OCI-M2 (cell line): Measurements from ENCODE around the gene P2RY14.
"Not testable (repeated sequence)": the region's sequence is repeated elsewhere in the genome, so short reads cannot be mapped to it uniquely, and the experiment has no call there.

ENCODE experiments used
- DNase-seq: peaks from one replicate; lab custom pipeline; 2025; ENCODE audit not compliant: unreplicated experiment; lab: John Stamatoyannopoulos, UW

P2RY14 gene

GRCh38 chr3:151191095-151191494, 87.2 kb downstream of the P2RY14 start:
- no peak for DNase-seq

GRCh38 chr3:151183265-151183671, 95.1 kb downstream of the P2RY14 start:
- no peak for DNase-seq

DNA sequence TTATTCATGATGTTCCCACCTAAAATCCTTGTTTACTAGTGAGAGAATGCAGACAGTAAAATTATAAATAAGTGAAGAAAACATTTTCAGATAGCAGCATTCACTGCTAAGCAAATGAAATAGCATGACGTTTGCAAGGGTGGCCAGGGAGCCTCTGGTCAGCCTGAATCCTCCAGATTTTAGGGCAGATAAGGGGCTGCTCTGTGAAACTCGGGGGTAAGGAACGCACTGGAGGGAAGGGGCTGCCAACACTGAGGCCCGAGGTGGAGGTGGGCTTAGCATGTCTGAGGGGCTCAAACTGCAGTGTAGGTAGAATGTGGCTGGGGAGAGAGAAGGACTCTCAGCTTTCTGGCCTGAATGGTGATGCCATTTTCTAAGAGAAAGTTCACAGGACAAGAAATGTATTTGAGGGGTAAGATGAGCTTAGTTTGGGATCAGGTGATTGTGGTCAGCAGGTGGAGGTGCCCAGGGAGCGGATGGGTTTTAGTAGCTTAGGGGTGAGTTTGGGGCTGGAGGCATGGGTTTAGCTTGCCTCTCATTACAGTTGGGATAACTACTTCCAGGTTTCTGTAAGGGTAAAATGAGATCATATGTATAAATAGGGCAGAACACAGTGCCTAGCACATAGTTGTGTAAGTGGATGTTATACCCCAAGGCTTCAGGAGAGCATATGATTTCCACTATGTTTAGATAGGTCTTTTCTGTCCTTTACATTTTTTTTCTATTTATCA, 95.8 kb downstream of the P2RY14 start:
- no peak for DNase-seq

- no peak for DNase-seq
Observed at GRCh38 chr3:151178208-151178845, 100.0 kb downstream of the P2RY14 start.

- DNase-seq, result no peak
Observed at GRCh38 chr3:151175952-151176351, 102.4 kb downstream of the P2RY14 start.

- DNase-seq, result no peak
Observed at GRCh38 chr3:151174351-151174750, 104.0 kb downstream of the P2RY14 start.

DNA sequence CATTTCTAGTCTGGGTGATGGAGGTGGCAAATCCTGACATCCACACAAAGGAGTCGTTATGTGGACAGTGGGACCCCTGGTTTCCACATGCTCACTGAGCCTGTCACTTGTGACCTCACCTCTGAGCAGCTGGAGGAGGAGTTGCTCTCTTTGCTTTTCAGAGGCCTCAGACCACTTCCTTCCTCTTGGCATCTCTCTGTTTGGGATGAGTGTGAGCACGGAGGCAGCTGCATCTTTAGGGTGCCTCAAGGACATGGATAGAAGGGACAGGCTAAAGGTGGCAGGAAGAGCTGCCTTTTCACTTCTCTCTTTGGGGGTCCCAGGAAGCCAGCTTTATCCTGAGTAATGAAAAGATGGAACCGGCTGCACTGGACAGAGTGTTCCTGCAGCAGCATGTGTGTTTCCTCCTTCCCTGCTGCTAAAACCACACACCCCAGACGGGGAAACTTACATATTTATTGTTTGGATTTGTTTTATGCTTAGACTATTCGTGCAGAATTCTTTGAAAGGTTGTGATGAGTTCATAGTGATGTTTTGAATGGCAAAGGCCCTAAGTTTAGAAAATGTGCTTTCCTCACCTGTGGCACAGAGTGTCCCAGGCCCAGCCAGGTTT, 107.1 kb downstream of the P2RY14 start:
- no peak for DNase-seq

DNA sequence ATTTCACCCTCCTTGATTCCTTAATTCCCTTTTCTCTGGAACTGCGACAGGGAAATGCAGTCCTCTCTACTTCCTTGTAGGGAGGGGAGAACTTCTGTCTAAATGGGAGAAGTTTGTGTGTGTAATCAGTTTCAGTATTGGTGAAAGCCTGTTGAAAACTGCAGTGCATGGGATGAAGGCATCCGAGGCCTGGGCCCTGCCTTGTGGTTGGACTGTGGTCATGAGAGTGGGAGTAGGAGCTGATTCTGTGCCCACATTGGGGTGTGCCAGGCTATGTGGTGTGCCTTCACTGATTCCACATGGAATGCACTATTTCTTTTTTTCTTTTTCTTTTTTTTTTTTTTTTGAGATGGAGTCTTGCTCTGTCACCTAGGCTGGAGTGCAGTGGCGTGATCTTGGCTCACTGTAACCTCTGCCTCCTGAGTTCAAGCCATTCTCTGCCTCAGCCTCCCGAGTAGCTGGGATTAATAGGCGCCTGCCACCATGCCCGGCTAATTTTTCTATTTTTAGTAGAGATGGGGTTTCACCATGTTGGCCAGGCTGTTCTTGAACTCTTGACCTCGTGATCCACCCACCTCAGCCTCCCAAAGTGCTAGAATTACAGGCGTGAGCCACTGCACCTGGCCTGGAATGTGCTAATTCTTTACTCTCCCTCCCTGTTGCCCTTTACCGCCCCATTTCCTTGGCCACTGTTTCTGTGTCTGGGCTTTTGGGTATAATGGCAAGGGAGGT, 108.2 kb downstream of the P2RY14 start:
- DNase-seq, result not testable (repeated sequence)

DNA sequence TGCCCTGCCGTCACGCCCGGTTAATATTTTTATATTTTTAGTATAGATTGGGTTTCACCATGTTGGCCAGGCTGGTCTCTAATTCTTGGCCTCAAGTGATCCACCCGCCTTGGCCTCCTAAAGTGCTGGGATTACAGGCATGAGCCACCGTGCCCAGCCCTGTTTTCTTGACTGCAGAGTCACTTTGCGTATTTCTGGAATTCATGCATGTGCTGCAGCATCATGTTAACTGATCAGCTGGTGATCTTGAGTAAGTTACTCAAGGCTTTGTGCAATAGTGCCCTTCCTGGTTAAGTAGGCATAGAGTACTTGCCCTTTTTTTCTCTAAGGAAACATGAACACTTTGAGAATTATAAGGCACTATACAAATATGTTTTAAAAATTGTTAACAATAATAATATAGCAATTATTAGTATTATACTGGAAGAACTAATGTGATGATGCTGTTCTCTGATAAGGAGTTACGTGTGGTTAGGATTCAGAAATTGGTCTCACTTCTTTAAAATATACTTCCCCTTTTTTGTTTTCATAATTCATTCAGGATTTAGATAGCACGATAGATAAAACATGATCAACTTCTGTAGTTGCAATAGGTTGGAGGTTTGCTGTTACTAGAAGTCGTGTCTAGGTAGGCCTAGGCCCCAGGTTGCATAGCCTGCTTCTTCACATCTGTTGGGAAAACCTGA, 108.9 kb downstream of the P2RY14 start:
- DNase-seq, result no peak

GRCh38 chr3:151168269-151169094, 109.9 kb downstream of the P2RY14 start:
- no peak for DNase-seq

GRCh38 chr3:151166161-151166560, 112.2 kb downstream of the P2RY14 start:
- no peak for DNase-seq

GRCh38 chr3:151165226-151165625, 113.1 kb downstream of the P2RY14 start:
- DNase-seq, result no peak
